Islet of Langerhans (tissue), 1 donor: ENCODE results near the gene NDUFV2.

ENCODE experiments used
- FAIRE-seq: peaks from one replicate; lab custom pipeline; 2011; peaks lifted over from hg19 to GRCh38; lab: Jason Lieb, UNC

NDUFV2 gene

DNA sequence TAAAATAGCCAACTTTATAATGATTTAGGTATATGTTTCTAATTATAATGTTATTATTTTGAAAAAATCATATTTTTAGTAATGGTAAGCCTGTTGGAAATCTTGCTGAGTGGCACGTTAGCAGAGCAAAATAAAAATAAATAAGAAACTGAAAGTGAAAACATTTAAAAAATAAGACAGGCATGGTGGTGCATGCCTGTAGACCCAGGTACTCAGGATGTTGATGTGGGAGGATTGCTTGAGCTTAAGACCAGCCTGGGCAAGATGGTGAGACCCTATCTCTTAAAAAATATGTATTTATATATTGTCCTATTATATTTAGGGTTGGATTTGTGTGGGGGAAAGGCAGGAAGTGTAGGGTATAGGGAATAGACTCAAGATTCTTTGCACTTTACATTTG, 18.3 kb downstream of the NDUFV2 start:
- FAIRE-seq = peak; percentile 33

DNA sequence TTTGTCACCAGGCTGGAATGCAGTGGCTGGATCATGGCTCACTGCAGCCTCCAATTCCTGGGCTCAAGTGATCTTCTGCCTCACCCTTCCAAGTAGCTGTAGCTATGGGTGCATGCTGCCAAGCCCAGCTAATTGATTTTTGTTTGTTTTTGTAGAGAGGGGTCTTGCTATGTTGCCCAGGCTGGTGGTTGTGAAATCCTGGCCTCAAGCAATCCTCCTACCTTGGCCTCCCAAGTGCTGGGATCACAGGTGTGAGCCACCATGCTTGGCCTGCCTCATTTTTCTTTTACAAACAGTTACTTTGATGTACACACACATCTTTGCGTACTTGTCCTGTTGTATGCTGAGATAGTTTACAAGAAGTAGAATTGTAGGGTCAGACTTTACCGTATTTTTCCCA, 21.0 kb downstream of the NDUFV2 start:
- FAIRE-seq = no peak

DNA sequence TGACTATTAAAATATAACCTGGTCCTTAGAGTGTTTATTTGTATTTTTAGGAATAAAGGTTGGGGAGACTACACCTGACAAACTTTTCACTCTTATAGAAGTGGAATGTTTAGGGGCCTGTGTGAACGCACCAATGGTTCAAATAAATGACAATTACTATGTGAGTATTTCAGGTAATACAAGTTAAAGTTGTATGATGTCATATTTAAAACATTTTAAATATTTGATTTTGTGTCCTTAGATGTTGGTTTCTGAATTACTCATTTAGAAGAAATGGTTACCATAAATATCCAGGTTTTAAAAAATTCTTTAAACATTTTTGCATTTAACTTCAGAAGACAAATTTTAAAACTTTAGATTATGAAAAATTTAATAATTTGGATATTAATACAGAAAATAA, 22.3 kb downstream of the NDUFV2 start:
- FAIRE-seq = peak; percentile 17

DNA sequence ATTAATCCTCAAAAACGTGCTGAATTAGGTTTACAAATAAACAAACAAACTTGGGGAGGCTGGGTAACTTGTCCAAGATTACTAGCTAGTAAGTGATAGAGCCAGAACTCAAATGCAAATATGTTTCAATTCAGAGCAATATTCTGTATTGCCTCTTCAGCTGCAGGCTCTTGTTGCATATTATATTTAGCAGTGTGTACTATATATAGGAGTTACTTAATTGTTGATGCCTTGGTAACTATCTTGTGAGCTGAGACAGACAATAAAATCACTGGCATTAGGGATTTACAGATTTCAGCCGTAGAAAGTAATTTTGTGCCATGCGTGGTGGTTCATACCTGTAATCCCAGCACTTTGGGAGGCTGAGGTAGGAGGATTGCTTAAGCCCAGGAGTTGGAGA, 23.8 kb downstream of the NDUFV2 start:
- FAIRE-seq = no peak

DNA sequence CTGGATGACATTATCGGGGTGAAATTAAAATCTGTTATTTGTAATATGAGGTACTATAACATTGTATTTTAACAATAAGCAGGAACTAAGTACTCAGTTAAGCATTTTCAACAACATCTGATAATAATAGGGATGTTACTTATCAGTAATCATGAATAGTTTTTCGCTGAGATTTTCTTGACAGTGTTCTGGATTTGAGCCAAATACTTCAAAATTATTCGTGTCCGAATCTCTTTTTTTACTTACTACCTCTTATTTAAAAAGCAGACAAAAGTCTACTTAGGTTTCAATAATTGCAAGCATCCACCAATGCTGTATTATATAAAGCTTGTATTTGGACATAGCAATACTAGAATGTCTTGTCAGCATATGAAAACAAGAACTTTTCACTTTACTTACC, 27.7 kb downstream of the NDUFV2 start:
- no peak for FAIRE-seq

DNA sequence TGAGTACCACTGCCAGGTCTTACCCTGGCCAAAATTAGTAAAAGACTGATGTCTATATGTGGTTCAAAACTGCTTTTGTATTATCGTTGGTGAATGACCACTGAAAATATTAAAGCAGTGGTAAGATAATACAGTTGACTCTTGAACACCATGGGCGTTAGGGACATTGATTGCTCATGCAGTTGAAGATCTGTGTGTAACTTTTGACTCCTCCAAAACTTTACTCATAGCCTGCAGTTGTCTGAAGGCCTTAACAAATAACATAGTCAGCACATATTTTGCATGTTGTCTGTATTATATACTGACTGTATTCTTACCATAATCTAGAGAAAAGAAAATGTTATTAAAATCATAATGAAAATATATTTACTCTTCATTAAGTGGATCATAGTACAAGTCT, 28.3 kb downstream of the NDUFV2 start:
- FAIRE-seq = no peak

DNA sequence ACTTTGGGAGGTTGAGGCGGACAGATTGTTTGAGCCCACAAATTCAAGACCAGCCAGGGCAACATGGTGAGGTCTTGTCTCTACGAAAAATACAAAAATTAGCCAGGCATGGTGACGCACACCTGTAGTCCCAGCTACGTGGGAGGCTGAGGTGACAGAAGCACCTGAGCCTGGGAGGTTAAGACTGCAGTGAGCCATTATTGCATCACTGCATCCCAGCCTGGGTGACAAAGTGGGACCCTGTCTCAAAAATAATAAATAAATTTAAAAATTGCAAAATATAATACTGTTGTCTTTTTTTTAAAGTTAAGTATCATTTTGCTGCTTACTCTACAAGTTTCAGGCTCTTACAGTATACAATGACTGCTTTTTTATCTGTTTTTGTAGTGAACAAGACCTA, 30.1 kb downstream of the NDUFV2 start:
- no peak for FAIRE-seq

DNA sequence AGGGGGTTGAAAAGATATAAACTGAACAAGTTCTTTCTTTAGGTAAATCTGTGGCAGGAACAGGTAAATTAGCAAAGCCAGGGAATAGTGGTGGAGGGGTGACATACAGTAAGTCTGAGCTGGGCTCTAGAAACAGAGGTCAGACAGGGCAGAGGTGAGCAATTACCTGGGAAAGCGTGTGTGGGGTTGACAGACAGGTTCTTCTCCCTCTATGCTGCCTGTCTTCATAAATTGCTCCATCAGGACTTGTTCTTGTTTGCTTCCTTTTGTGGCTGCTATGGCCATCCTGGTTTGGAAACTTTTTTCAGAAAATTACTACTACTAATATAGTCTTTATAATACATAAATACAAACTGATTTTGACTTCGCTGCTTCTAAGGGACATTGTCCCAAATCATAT, 30.7 kb downstream of the NDUFV2 start:
- FAIRE-seq = no peak

DNA sequence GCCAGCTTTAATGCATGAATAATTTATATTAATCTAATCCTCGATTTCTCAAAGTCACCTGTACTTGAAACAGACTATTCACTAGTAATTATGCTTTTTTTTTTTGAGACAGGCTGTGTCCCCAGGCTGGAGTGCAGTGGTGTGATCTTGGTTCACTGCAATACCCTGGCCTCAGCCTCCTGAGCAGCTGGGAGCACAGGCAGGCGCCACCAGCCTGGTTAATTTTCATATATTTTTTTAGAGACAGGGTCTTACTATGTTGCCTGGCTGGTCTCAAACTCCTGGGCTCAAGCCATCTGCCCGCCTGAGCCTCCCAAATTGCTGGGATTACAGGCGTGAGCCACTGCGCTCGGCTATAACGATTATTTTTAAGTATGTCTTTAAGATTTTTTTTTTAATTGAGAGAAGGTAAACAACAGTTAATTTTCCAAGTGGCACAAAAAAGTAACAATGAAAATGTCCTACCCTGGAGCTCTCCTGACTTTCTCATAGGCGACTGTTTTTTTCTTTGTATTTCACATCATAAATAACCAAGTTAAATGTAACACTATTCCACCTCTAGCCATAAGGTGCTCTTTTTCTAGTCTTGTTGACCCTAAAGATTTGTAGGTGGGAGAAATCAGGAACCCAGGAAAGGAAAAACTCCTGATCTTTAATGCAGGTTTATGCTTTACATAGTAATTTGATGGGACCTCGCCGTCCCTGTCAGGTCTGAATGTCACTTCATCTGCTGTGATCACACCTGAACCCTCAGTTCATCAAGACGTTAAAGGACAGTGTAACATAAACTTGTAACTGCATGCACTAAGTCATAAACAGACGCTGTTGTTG, 32.8 kb downstream of the NDUFV2 start:
- FAIRE-seq = no peak

DNA sequence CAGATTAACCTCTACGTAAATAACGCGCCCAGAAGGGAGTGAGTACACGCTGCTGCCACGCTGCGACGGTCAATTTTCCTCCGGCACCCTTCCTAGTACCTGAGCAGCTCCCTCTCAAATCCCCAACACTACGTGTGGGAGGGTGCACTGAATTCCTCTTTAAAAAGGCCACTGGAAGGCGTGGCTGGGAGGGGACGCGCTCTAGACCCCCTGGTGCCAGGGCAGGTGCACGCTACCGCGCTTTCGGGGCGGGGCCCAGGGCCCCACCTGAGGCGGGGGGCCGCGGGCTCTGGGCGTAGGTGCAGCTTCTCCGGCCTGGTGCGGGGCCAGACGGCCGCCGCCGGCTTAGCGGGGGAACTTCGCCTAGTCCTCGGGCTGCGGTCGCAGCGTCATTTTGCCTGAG, 33.4 kb downstream of the NDUFV2 start:
- no peak for FAIRE-seq

DNA sequence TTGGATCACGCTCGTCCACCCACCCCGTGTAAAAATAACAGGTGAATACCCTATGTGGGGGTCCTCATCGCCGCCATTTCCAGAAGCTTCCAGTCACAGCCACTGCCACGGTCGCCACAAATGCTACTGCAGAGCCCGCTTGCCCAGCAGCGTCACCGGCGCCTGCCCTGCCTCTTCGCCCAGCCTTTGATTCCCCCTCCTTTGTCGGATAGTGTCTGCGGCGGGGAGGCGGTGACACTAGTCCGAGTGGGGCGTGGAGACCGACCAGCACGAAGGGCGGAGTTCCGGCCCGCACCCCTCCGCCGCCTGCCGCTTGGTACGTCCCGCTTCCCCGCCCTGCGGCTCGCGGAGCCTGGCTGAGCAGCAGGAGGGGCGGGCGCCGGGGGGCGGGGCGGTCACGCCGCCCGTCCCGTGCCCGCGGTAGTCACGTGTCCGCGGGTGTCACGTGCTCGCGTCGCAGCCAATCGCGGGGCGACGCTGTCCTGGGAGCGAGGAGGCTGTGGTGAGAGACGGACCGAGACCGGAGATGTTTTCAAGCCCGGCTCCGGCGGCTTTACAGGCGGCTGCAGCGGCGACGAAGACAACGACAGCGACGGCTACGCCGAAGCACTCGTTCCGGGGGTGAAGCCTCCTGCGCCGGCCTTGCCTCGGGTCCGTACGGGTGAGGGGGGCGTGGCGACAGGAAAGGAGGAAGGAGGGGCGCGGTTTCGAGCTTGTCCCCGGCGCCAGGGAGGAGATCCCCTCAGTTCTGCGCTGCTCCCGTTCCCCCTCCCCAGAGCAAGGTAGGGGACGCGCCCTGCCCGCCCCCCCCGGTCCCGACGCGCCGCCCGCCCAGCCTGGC, 34.0 kb downstream of the NDUFV2 start, which contains the start of gene ANKRD12:
ANKRD12 (plus strand) TSS at position 467 of the 841 bp plus-strand sequence. CDS start 45,652 bp downstream, outside the sequence.
- FAIRE-seq = no peak

DNA sequence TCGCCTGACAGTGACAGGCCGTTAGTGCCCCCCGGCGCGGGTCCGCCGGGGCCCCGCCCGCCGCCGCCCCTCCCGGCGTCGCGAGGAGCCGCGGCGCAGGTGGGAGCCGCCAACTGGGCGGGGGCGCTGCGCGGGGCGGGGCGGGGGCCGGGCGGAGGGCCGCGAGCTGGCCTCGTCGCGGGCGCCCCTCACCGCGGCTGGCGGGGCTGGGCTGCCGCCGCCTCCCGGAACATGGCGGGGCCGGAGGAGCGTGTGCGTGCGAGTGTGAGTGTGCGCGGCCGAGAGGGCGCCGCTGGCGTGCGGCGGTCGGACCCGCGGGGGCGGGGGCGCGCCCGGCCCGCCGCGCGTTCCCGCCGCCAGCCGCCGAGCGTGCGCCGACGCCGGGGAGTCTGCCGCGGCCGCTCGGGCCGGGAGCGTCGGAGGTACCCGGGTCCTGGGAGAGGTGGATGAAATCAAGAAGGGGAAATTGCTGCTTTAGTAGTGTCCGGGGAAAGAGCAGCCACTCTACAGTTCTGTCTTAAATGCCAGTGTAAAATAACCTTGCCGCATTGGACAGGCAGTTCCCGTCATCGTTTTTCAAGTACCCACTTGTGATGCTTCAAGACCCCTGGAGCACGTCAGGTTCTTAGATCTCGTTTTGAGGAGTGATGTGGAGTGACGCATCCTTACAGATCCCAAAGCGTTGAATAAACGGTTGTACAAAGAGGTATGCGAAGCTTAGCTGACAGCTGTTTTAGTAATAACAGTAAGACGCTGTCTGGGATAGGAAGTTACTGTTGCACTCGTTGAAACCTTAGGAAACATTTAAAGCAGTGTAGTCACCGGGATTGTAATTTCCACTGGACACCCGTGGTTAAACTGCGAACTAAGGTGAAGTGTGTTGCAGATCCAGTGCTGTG, 34.9 kb downstream of the NDUFV2 start:
- FAIRE-seq = no peak

DNA sequence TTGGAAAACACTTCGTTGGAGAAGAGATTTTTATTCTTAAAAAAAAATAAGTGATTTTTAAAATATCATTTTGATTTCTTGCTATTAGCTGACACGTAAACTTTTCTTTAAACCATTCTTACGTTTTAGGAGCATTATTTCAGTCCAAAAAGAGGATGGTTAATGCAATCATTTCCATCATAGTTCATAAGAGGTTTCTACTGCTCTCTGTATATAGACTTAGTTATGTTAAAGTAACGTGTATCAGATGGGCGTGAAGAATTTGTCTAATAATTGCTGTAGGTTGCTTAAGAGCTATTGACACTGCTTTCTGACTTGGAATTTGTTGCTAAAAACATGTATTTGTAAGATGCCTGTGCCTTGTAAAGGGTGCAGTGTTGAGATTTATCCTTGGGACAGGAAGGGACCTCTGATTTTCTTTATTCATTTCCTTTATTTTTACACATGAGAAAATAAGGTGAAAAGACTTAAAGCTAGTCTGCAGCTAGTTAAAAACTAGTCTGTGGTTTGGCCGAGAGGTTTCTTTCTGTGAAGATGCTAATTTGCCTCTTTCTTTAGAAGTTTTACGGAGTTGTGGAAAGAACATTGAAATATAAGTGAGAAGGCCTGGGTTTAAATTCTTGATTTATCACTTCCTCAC, 37.0 kb downstream of the NDUFV2 start:
- no peak for FAIRE-seq

DNA sequence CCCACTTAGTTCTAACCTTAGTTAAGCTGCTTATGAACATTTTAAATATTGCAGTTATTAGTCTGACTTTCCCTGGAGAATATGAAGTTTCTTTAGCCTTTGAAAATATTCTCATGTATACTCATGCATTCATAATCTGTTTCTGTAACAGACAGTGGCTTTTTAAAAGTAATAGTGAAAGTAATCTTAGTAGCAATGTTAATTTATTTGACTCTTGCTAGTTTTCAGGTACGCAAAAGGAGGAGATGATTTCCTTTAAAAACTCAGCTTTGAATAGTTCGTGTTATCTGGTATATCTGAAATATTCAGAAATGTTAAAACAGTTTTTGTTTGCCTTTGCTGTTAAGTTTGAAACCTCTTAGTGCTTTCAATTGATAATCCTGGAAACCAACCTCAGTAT, 37.9 kb downstream of the NDUFV2 start:
- peak; percentile 68 for FAIRE-seq

DNA sequence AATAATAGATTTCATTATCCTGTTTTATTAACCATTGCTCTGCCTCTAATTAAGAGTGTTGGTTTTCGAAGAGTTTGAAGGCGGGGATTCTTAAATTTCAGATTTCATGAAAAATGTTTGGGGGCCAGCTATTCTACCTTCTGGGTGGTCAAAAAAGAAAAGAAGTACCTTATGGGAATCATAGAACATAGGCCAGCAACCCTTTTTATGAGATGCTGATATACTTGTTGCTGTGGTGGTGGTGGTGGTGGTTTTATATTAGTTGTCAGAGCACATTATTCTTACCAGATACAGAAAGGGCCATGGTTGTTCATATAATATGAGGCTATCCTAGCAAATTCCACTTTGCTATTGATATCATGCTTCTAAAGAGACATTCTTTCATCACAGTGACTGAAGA, 38.5 kb downstream of the NDUFV2 start:
- no peak for FAIRE-seq

DNA sequence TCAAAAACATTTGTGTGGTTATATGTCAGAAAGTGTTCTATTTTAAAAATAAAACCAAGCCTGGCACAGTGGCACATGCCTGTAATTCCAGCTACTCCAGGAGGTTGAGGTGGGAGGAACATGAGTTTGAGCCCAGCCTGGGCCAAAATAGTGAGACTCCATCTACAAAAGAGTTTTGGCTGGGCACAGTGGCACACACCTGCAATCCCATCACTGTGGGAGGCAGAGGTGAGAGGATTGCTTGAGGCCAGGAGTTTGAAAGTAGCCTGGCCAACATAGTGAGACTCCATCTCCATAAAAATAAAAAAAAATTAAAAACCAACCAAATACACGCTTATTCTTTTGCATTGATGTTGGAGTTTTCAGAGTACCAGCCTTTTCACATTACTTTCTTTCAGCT, 43.7 kb downstream of the NDUFV2 start:
- FAIRE-seq = no peak

DNA sequence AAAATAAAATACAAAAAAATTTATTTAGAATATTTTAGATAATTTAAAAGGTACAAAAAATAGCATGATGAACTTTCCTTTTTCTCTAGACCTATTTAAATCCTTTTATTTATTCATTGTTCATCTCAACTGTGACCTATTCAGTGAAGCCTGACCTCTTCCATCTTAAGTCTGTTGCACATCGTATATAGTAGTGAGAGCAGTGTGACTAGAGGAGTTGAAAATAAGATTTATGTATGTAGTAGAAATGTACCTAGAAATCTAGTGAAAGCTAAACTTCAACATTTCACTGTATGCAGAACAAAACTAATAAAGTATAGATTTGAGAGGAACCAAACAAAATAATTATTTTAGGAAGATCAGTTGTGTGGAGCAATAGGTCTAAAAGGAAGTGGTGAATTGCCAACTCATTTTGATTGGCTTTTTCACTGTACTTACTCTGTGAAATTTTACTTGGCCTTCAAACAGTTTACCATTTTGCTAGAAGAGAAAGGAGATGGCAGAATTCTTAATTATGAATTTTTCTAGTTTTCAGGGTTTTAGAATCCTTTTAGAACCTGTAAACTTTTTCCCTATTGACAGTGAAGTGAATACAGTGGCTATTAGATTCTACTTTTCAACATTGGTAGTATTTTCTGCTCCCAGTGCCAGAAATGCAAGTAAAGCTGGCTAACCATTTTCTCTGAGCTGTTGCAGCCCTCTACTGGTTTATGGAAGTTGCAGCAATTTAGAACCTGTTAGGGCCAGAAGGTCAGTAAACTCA, 45.1 kb downstream of the NDUFV2 start:
- FAIRE-seq = peak; percentile 97

DNA sequence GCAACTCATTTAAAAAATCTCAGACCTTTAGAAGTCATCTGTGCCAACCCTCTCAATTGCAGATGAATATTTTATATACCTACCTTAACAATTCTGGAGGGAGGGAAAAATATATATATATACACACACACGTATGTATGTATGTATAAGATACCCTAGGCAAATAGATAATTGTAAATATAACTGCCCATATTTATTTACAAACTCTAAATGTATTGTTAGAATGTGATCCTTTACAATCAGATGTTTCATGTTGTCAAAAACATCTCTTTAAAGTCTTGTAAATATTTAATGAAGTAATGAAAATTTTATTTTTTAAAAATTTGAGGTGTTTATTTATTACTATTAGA, 45.7 kb downstream of the NDUFV2 start:
- no peak for FAIRE-seq

DNA sequence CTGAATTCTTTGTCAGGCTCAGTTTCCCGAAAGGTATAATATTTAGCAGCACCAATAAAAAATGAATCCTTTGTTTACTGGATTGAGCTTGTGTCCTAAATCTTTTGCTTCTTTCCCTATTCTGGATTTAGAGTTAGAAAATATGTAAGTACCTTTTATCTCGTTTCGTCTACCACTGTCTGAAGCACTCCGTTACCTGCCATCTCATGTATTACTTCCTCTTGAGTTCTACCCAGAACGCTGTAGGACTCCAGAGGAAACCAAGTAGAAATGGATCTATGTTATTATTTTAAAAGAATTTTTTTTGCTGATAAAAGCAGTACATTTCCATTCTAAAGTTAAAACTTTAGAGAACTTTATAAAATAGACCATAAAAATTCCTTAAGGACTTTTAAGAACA, 47.6 kb downstream of the NDUFV2 start:
- no peak for FAIRE-seq

DNA sequence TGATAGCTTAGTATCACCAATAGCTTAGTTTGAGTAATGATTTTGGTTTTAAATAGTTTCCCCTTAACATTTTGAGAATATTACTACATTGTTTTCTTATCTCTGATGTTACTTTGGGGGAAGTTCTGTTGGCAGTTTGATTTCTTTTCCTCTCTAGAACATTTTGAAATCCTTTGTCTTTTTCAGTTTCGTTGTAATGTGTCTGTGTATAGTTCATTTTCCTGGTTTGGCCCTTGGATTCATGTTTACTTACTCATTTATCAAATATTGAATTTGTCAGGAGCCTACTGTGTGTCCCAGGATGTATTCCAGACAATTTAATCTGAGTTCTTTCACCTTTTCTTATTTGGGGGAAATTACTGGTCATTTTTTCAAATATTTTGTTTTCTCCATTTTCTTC, 50.8 kb downstream of the NDUFV2 start:
- no peak for FAIRE-seq

DNA sequence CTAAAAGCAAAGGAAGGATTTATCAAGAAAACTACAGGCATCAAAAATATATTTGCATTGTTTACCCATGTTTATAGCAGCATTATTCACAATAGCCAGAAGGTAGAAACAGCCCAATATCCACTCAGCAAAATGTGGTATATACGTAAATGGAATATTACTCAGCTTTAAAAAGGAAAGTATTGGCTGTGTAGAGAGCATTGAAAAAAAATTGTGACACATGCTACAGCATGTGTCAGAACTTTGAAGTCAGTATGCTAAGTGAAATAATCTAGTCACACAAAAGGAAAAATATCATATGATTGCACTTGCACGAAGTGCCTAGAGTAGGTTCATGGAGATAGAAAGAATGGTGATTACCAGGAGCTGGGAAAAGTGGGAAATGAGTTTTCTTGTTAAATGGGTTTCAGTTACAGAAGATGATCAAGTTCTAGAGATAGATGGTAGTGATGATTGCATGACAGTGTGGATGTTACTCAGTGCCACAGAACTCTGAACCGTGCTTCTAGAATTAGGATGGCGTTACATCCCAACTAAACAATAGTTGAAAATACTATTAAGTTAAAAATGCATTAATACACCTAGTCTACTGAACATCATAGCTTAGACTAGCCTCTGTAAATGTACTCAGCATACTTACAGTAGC, 54.2 kb downstream of the NDUFV2 start:
- FAIRE-seq = no peak
